Measurements from ENCODE around the gene VSTM4. TPM values are rescaled to one million over a fixed set of nuclear protein-coding genes. Genes with fewer than 3 reads are reported as not detected.

The VSTM4 gene
- total and polyA plus RNA-seq, 11 donors, result 5.6 to 22.1 (median 15.8) TPM

DNA sequence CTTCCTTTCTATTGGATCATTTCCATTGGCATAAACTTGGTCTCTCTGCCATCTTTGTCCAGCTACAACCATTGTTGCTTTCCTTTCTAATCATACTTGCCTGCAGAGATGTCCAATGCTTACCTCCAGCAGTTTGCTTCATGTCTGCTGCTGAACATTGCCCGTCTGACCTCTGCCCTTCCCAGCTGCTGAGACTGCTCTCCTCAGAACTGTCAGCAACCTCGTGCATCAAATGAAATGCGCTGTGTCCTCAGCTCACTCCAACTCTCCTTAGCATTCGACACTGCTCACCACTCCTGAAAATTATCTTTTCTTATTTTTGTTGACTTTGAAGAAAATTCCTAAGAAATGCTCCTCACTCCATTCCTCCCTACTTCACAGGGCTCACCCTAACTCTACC, 13.5 kb upstream of the VSTM4 start:
- no peak overlapping the region for H3K27ac ChIP-seq
- no peaks in the 10 kb centered on the region for H3K9me3 ChIP-seq
- intact Hi-C loops (cut with DNase I), result no loop called here
- H3K27me3 ChIP-seq, result no peaks in the 10 kb centered on the region
- ATAC-seq (no peak), DNase-seq (no peak)
- TF ChIP-seq, protein P1, sequence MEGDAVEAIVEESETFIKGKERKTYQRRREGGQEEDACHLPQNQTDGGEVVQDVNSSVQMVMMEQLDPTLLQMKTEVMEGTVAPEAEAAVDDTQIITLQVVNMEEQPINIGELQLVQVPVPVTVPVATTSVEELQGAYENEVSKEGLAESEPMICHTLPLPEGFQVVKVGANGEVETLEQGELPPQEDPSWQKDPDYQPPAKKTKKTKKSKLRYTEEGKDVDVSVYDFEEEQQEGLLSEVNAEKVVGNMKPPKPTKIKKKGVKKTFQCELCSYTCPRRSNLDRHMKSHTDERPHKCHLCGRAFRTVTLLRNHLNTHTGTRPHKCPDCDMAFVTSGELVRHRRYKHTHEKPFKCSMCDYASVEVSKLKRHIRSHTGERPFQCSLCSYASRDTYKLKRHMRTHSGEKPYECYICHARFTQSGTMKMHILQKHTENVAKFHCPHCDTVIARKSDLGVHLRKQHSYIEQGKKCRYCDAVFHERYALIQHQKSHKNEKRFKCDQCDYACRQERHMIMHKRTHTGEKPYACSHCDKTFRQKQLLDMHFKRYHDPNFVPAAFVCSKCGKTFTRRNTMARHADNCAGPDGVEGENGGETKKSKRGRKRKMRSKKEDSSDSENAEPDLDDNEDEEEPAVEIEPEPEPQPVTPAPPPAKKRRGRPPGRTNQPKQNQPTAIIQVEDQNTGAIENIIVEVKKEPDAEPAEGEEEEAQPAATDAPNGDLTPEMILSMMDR (IDR thresholded peaks at IDR 0.05), result no peak
- TF ChIP-seq POLR2A (IDR thresholded peaks at IDR 0.05), result no peak
- peaks cover 0 to 9% (median 0%) of the 10 kb centered on the region in 12 donors for H3K4me1 ChIP-seq
- H3K36me3 ChIP-seq, result no peaks in the 10 kb centered on the region
- WGBS, 4 donors, result 79 to 85% (median 83%) methylated on average over 4 of the region's 4 CpGs
- no peak overlapping the region for H3K4me3 ChIP-seq

- no peak for TF ChIP-seq POLR2A (IDR thresholded peaks at IDR 0.05)
- TF ChIP-seq, protein P1 (IDR thresholded peaks at IDR 0.05), result no peak
- intact Hi-C loops (cut with DNase I), result no loop called here
- DNase-seq (no peak), ATAC-seq (no peak)
- no peaks in the 10 kb centered on the region for H3K4me1 ChIP-seq
- H3K27ac ChIP-seq, result no peak overlapping the region
- H3K4me3 ChIP-seq, result no peak overlapping the region
- 89 to 91% (median 90%) methylated on average over 7 of the region's 7 CpGs for WGBS, 4 donors
- no peaks in the 10 kb centered on the region for H3K27me3 ChIP-seq
- no peaks in the 10 kb centered on the region for H3K9me3 ChIP-seq
- H3K36me3 ChIP-seq, result no peaks in the 10 kb centered on the region
Observed at GRCh38 chr10:49123981-49124950, 8.9 kb upstream of the VSTM4 start.

GRCh38 chr10:49120911-49121310, 5.6 kb upstream of the VSTM4 start:
- TF ChIP-seq, protein P1 (IDR thresholded peaks at IDR 0.05), result no peak
- no peak for TF ChIP-seq POLR2A (IDR thresholded peaks at IDR 0.05)
- H3K36me3 ChIP-seq, result no peaks in the 10 kb centered on the region
- WGBS, 4 donors, result 84 to 91% (median 87%) methylated on average over 3 of the region's 3 CpGs
- DNase-seq, result no peak
- no peak for ATAC-seq
- H3K9me3 ChIP-seq, result no peaks in the 10 kb centered on the region
- peaks cover 0 to 3% (median 0%) of the 10 kb centered on the region in 9 donors for H3K27me3 ChIP-seq
- H3K27ac ChIP-seq, result no peak overlapping the region
- H3K4me3 ChIP-seq, result no peak overlapping the region
- peaks cover 0 to 13% (median under 1%) of the 10 kb centered on the region in 12 donors for H3K4me1 ChIP-seq
- intact Hi-C loops (cut with DNase I), result no loop called here

DNA sequence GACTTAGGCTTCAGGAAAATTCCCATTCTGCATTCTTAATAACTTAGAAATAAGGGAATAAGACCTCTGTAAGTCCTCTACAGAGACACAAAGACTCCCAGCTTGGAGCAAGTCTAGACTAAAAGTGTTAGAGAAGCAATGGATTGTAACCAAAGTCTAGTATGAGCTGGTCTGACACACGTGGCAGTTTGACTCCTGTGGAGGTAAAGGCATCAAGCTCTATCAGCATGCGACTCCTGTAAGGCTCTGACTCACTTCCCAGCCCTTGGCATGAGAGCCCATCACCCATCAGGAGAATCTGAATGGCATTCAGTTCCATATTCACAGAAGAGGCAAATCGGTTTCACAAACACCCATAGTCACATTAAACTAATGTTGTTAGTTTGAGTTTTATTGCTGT, 4.4 kb upstream of the VSTM4 start:
- Histone ChIP-seq H3K27me3 (peaks cover 0 to 6% (median 0%) of the 10 kb centered on the region in 9 donors), H3K4me3 (no peak overlapping the region)

More for the DNA sequence above, 4.4 kb upstream of the VSTM4 start:
- peaks cover 0 to 18% (median 3%) of the 10 kb centered on the region in 12 donors for H3K4me1 ChIP-seq
- no peak for DNase-seq
- intact Hi-C loops (cut with DNase I), result loop anchor here in 5 of 10 donors (5.0 to 10.0 kb wide), 6 partner anchors 37 to 137 kb away; no protein-coding TSS in a partner anchor
- WGBS, 4 donors, result 50 to 74% (median 69%) methylated on average over 3 of the region's 3 CpGs
- ATAC-seq, result no peak
- no peak overlapping the region for H3K27ac ChIP-seq
- no peaks in the 10 kb centered on the region for H3K36me3 ChIP-seq
- H3K9me3 ChIP-seq, result no peaks in the 10 kb centered on the region
- TF ChIP-seq POLR2A (IDR thresholded peaks at IDR 0.05), result no peak
- TF ChIP-seq, protein P1 (IDR thresholded peaks at IDR 0.05), result no peak

All from heart left ventricle (tissue), 16 donors.